PC-9 (cell line): ENCODE measurements around the gene ALDH2. TPM values are rescaled to one million over a fixed set of nuclear protein-coding genes. Genes with fewer than 3 reads are reported as not detected.

Experiments used
- BruUV-seq: library from RNA; stranded (reverse); fragments of 400-500 nt; replicated peaks from 2 replicates; lab custom pipeline; 2021; lab: Mats Ljungman, UMichigan
- CTCF ChIA-PET: fragments of 300-600 bp; sonication (Branson Sonifier 250); formaldehyde crosslinking; loops from one replicate; lab custom pipeline; 2022; ENCODE audit warnings: antibody characterized with exemption; lab: Charles Lee
- POLR2A ChIA-PET: fragments of 300-600 bp; sonication (Branson Sonifier 250); formaldehyde crosslinking; loops from one replicate; lab custom pipeline; 2022; ENCODE audit warnings: antibody characterized with exemption; ENCODE audit not compliant: unreplicated experiment; lab: Charles Lee
- DNase-seq, 2 experiments: peaks; one replicate each; pipeline versions ENCODE4 v3.0.0 to v3.0.0-alpha.2; 2015 to 2022; ENCODE audit warnings: mixed read lengths in 1 of 2
- H2AFZ ChIP-seq: fragments of 200-600 bp; sonication (generic); 2 replicates; pipeline ENCODE4 v1.8.1; 2017; ENCODE audit warnings: antibody characterized with exemption
- H3F3A ChIP-seq: fragments of 200-600 bp; sonication (generic); 2 replicates; pipeline ENCODE4 v1.8.1; 2017; ENCODE audit warnings: antibody characterized with exemption, mild to moderate bottlenecking, low read depth; ENCODE audit not compliant: insufficient read depth
- H3K27ac ChIP-seq: fragments of 200-600 bp; sonication (generic); 2 replicates; pipeline ENCODE4 v1.6.1; 2016; ENCODE audit warnings: mixed run types
- H3K27me3 ChIP-seq: fragments of 200-600 bp; sonication (generic); 2 replicates; pipeline ENCODE4 v1.6.1; 2016; ENCODE audit warnings: low read depth, mixed run types; ENCODE audit not compliant: insufficient read depth
- H3K36me3 ChIP-seq: fragments of 200-600 bp; sonication (generic); 2 replicates; pipeline ENCODE4 v1.6.1; 2016; ENCODE audit warnings: low read depth, mixed run types
- H3K4me1 ChIP-seq: fragments of 200-600 bp; sonication (generic); replicated peaks from 2 replicates; pipeline ENCODE4 v1.6.1; 2016; ENCODE audit warnings: mixed run types; ENCODE audit not compliant: insufficient read depth
- H3K4me2 ChIP-seq: fragments of 200-600 bp; sonication (generic); 2 replicates; pipeline ENCODE4 v1.6.1; 2017; ENCODE audit warnings: mixed run types
- H3K4me3 ChIP-seq: fragments of 200-600 bp; sonication (generic); 2 replicates; pipeline ENCODE4 v1.6.1; 2016; ENCODE audit warnings: mixed run types
- H3K79me2 ChIP-seq: fragments of 200-600 bp; sonication (generic); 2 replicates; pipeline ENCODE4 v1.6.1; 2017; ENCODE audit warnings: low read depth, mixed run types
- H3K9me2 ChIP-seq: fragments of 200-600 bp; sonication (generic); 2 replicates; pipeline ENCODE4 v1.8.1; 2017; ENCODE audit warnings: mild to moderate bottlenecking; ENCODE audit not compliant: insufficient read depth
- H3K9me3 ChIP-seq: fragments of 200-600 bp; sonication (generic); 2 replicates; pipeline ENCODE4 v1.8.1; 2016; ENCODE audit warnings: low read depth; ENCODE audit not compliant: insufficient read depth
- H4K20me1 ChIP-seq: fragments of 200-600 bp; sonication (generic); 2 replicates; pipeline ENCODE4 v1.8.1; 2017; ENCODE audit not compliant: insufficient read depth
- CTCF ChIP-seq: fragments of 200-600 bp; sonication (generic); conservative IDR thresholded peaks from 2 replicates; pipeline ENCODE4 v1.6.1; 2017; ENCODE audit warnings: mixed run types, antibody characterized with exemption, mild to moderate bottlenecking, moderate library complexity
- EZH2 ChIP-seq: fragments of 200-600 bp; sonication (generic); IDR thresholded peaks from 2 replicates; pipeline ENCODE4 v1.8.0; 2017; ENCODE audit warnings: antibody characterized with exemption, low read depth
- intact Hi-C: fragments of 100-400 bp; cut with micrococcal nuclease; formaldehyde crosslinking; loops from one replicate; pipeline ENCODE4 v1.10.0; 2022; ENCODE audit not compliant: unreplicated experiment
- total RNA-seq: library from RNA; stranded (reverse); gene quantifications from 2 replicates; pipeline ENCODE4 v1.2.3, GENCODE V29; 2021

The ALDH2 gene
- total RNA-seq, 1 experiment from 2014 or later, result 38.9 TPM

DNA sequence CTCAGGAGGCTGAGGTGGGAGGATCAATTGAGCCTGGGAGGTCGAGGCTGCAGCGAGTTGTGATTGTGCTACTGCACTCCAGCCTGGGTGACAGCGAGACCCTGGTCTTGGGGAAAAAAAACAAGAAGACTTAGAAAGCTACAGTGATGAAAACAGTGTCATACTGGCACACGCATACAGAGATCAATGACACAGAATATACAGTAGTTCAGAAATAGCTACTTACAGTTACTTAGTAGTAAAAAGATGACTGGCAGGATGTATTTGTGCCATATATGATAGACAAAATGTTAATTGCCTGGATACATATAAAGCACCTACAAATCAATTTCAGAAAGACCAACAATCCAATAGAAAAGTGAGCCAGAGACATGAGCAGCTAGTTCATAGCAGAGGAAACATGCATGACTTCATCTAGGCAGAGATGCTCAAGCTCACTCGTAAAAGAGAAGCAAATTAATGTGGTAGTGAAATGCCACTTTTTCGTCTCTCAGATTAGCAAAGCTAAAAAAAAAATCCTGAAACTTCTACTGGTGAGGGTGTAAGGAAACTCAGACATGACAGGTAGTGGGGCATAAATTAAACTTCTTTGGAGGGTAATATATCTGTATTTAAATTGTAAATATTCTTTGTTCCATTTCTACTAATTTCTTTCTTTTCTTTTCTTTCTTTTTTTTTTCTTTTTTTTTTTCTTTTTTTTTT is 2.5 kb upstream of the ALDH2 start:
- intact Hi-C loops, result no loop called here
- BruUV-seq, result no TSS peak
- Histone ChIP-seq H3K27ac (no peak overlapping the region), H3K79me2 (peaks cover 9% of the 10 kb centered on the region; the same call in 1 of the 2 replicates), H3K9me2 (no peaks in the 10 kb centered on the region), H4K20me1 (no peaks in the 10 kb centered on the region), H3K36me3 (no peaks in the 10 kb centered on the region), H3K4me2 (no peak overlapping the region), H3F3A (peaks cover 16% of the 10 kb centered on the region; the same call in 1 of the 2 replicates), H3K4me1 (peaks cover 21% of the 10 kb centered on the region), H3K9me3 (no peaks in the 10 kb centered on the region), H3K4me3 (no peak overlapping the region), H2AFZ (no peak overlapping the region), H3K27me3 (no peaks in the 10 kb centered on the region)
- ChIA-PET POLR2A (interaction anchor here (0.6 kb wide), 1 partner anchor 237 kb away, joined by 3 read pairs; no protein-coding TSS in a partner anchor), CTCF (no interaction called here)
- no peak for TF ChIP-seq CTCF
- no peak for TF ChIP-seq EZH2
- DNase-seq, result no peak

DNA sequence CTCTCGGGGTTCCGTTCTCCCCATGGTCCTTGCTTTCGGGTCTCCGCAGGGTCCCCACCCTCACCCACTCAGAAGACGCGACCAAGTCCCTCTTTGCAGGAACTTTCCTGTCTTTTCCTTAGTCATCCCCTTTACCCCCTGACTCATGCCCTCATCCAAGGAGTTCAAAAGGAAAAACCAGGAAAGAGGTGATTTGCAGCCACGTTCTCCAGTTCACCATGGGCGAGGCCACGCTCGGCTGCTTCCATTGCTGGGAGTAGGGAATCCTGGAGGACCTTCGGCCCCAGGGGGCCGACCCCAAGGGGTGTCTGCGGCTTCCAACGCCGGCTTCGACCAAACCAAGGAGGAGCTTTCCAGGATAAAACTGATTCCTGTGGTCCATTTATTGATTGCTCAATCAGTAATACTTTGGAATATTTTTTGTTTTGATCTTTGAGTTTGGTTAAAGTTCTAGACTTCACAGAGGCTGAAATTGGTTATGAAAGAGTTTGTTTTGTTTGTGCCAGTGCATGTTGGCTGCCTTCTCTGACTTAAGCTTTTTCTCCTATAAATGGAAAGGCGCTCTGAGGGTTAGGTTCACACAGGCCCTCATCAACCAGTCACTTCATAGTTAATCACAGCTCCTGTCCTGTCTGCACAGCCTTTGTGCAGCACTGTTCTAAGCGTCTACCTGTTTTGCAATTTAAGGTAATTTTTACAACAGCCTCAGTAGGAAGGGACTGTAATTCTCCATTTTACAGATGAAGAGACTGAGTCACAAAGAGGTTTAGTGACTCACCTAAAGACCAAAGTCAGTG is 827 bp downstream of the ALDH2 start:
- BruUV-seq, result TSS peak; percentile 32

More for the DNA sequence above, 827 bp downstream of the ALDH2 start:
- H3K9me2 ChIP-seq, result no peaks in the 10 kb centered on the region
- intact Hi-C loops, result no loop called here
- H3K4me2 ChIP-seq, result peak overlapping the region; percentile 99
- POLR2A ChIA-PET, result interaction anchor here (0.7 kb wide), 1 partner anchor 82 kb away, joined by 3 read pairs; no protein-coding TSS in a partner anchor
- no peak for TF ChIP-seq EZH2
- TF ChIP-seq CTCF, result no peak
- H2AFZ ChIP-seq, result peak overlapping the region; percentile 99
- peak overlapping the region; percentile 89 for H3K4me3 ChIP-seq
- peaks cover 9% of the 10 kb centered on the region; the same call in 1 of the 2 replicates for H3K79me2 ChIP-seq
- no peaks in the 10 kb centered on the region for H4K20me1 ChIP-seq
- H3K27me3 ChIP-seq, result no peaks in the 10 kb centered on the region
- peaks cover 17% of the 10 kb centered on the region; the same call in 1 of the 2 replicates for H3F3A ChIP-seq
- H3K36me3 ChIP-seq, result no peaks in the 10 kb centered on the region
- CTCF ChIA-PET, result no interaction called here
- H3K27ac ChIP-seq, result no peak overlapping the region
- DNase-seq, result no peak
- H3K4me1 ChIP-seq, result peaks cover 24% of the 10 kb centered on the region
- H3K9me3 ChIP-seq, result no peaks in the 10 kb centered on the region
